ENCODE results near the gene GAP43.

GAP43 gene

DNA sequence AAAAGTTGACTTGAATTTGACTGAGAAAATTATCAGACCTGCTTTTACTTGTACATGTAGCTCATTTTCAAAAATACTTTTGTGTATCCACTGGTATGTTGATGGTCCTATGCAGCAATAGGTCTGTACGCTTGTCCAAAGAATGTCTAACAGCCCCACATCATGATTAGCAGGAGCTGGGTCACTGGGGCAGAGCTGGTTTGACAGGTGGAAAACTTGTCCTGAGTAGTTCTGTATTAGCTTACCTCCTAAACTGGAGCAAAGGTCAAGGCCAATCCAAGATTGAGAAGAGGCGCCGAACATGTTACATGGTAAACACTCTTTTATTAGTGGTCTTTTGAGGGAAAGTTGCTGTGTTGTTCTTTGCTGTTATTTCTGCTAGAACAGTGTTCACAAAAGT, 50.6 kb downstream of the GAP43 start:
- no peak for DNase-seq

GRCh38 chr3:115676336-115676735, 53.0 kb downstream of the GAP43 start:
- H3K36me3 ChIP-seq (ENCODE audit: insufficient read depth, low read length), result no peaks in the 10 kb centered on the region
- H3K4me2 ChIP-seq (ENCODE audit: insufficient read depth, low read length), result no peak overlapping the region
- H3K27ac ChIP-seq (ENCODE audit: low read length), result no peak overlapping the region
- H3K9ac ChIP-seq (ENCODE audit: low read depth, low read length), result no peak overlapping the region
- no peak overlapping the region for H3K4me3 ChIP-seq (ENCODE audit: low read depth in 1 of 2, low read length in 2 of 2)
- peaks cover 17% of the 10 kb centered on the region for H3K27me3 ChIP-seq (ENCODE audit: insufficient read depth, low read length, poor library complexity)
- no peaks in the 10 kb centered on the region for H3K9me3 ChIP-seq (ENCODE audit: insufficient read depth, low read length, severe bottlenecking)
- no peak for DNase-seq
- TF ChIP-seq, protein P1, sequence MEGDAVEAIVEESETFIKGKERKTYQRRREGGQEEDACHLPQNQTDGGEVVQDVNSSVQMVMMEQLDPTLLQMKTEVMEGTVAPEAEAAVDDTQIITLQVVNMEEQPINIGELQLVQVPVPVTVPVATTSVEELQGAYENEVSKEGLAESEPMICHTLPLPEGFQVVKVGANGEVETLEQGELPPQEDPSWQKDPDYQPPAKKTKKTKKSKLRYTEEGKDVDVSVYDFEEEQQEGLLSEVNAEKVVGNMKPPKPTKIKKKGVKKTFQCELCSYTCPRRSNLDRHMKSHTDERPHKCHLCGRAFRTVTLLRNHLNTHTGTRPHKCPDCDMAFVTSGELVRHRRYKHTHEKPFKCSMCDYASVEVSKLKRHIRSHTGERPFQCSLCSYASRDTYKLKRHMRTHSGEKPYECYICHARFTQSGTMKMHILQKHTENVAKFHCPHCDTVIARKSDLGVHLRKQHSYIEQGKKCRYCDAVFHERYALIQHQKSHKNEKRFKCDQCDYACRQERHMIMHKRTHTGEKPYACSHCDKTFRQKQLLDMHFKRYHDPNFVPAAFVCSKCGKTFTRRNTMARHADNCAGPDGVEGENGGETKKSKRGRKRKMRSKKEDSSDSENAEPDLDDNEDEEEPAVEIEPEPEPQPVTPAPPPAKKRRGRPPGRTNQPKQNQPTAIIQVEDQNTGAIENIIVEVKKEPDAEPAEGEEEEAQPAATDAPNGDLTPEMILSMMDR (IDR thresholded peaks at IDR 0.05; ENCODE audit: borderline replicate concordance, extremely low read depth, low read length, poor library complexity, severe bottlenecking), result no peak
- TF ChIP-seq EZH2 (IDR thresholded peaks at IDR 0.05; ENCODE audit: borderline replicate concordance, low read depth, low read length, severe bottlenecking), result no peak
- no peaks in the 10 kb centered on the region for H4K20me1 ChIP-seq (ENCODE audit: insufficient read depth, low read length)
- H3K4me1 ChIP-seq (ENCODE audit: insufficient read depth, low read length), result no peaks in the 10 kb centered on the region
- no peak for ATAC-seq (ENCODE audit: insufficient read depth, low read depth)
- no peaks in the 10 kb centered on the region for H3K79me2 ChIP-seq (ENCODE audit: insufficient read depth, low read length)
- H2AFZ ChIP-seq (ENCODE audit: low read depth, low read length), result no peak overlapping the region

More for the DNA sequence above, 50.6 kb downstream of the GAP43 start:
- Histone ChIP-seq H3K4me1 (ENCODE audit: insufficient read depth, low read length) (no peaks in the 10 kb centered on the region), H3K27me3 (ENCODE audit: insufficient read depth, low read length, poor library complexity) (peaks cover 17% of the 10 kb centered on the region), H3K4me2 (ENCODE audit: insufficient read depth, low read length) (no peak overlapping the region), H3K36me3 (ENCODE audit: insufficient read depth, low read length) (no peaks in the 10 kb centered on the region), H4K20me1 (ENCODE audit: insufficient read depth, low read length) (no peaks in the 10 kb centered on the region), H3K79me2 (ENCODE audit: insufficient read depth, low read length) (no peaks in the 10 kb centered on the region), H3K9me3 (ENCODE audit: insufficient read depth, low read length, severe bottlenecking) (no peaks in the 10 kb centered on the region), H2AFZ (ENCODE audit: low read depth, low read length) (no peak overlapping the region), H3K4me3 (ENCODE audit: low read depth in 1 of 2, low read length in 2 of 2) (no peak overlapping the region), H3K9ac (ENCODE audit: low read depth, low read length) (no peak overlapping the region), H3K27ac (ENCODE audit: low read length) (no peak overlapping the region)
- TF ChIP-seq, protein P1 (IDR thresholded peaks at IDR 0.05; ENCODE audit: borderline replicate concordance, extremely low read depth, low read length, poor library complexity, severe bottlenecking), result no peak
- no peak for TF ChIP-seq EZH2 (IDR thresholded peaks at IDR 0.05; ENCODE audit: borderline replicate concordance, low read depth, low read length, severe bottlenecking)
- ATAC-seq (ENCODE audit: insufficient read depth, low read depth), result no peak

GRCh38 chr3:115680803-115681345, 57.6 kb downstream of the GAP43 start:
- Histone ChIP-seq H3K9me3 (ENCODE audit: insufficient read depth, low read length, severe bottlenecking) (no peaks in the 10 kb centered on the region), H2AFZ (ENCODE audit: low read depth, low read length) (no peak overlapping the region), H3K27me3 (ENCODE audit: insufficient read depth, low read length, poor library complexity) (peaks cover 12% of the 10 kb centered on the region), H4K20me1 (ENCODE audit: insufficient read depth, low read length) (no peaks in the 10 kb centered on the region), H3K9ac (ENCODE audit: low read depth, low read length) (no peak overlapping the region), H3K79me2 (ENCODE audit: insufficient read depth, low read length) (no peaks in the 10 kb centered on the region), H3K4me2 (ENCODE audit: insufficient read depth, low read length) (no peak overlapping the region), H3K4me3 (ENCODE audit: low read depth in 1 of 2, low read length in 2 of 2) (no peak overlapping the region), H3K27ac (ENCODE audit: low read length) (no peak overlapping the region), H3K36me3 (ENCODE audit: insufficient read depth, low read length) (no peaks in the 10 kb centered on the region), H3K4me1 (ENCODE audit: insufficient read depth, low read length) (no peaks in the 10 kb centered on the region)
- TF ChIP-seq, protein P1 (IDR thresholded peaks at IDR 0.05; ENCODE audit: borderline replicate concordance, extremely low read depth, low read length, poor library complexity, severe bottlenecking), result no peak
- TF ChIP-seq EZH2 (IDR thresholded peaks at IDR 0.05; ENCODE audit: borderline replicate concordance, low read depth, low read length, severe bottlenecking), result no peak
- DNase-seq (no peak), ATAC-seq (ENCODE audit: insufficient read depth, low read depth) (no peak)
